Activated T-helper 1 cell treated with Interleukin-2 at 50 U/mL for 16 hours (primary cell): ENCODE measurements around the gene BMPR1A.
"Not testable (repeated sequence)": the region's sequence is repeated elsewhere in the genome, so short reads cannot be mapped to it uniquely, and the experiment has no call there.

Experiments used
- DNase-seq: peaks from one replicate; pipeline ENCODE4 v3.0.0-alpha.2; 2020; ENCODE audit warnings: low read depth

Gene BMPR1A

DNA sequence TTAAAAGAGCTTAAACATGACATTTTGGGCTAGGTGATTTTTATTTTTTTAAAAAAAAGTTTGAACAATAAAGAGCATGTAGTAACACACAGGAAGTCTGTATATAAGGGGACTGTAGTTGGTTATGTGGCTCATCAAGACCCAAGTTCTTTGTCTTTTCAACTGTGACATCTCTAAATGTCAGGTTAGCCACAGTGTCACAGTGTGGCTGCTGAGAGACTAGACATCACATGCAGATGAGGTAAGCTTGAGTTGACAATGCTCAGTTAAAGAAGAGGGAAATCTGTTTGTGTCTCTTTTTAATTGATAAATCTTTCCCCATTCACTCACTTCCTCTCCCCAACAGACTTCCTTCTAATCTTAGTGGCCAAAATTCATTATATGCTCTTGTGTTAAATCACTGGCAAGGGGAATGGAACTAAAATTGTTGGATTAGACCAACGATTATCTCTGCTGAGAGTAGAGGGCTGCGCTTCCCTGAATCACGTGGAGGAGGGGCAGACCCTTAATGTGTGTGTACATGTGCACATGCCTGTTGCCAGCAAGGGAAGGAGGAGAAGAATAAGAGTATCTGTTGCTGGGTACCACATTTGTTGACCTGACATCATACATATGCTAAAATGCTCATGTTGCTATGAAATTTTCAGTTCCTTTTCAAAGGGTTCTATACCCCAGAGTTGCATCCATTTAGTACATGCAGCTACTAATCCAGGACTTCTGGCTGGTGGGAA is 122.7 kb downstream of the BMPR1A start:
- no peak for DNase-seq

- no peak for DNase-seq
Observed at GRCh38 chr10:86880971-86881370, 124.6 kb downstream of the BMPR1A start.

DNA sequence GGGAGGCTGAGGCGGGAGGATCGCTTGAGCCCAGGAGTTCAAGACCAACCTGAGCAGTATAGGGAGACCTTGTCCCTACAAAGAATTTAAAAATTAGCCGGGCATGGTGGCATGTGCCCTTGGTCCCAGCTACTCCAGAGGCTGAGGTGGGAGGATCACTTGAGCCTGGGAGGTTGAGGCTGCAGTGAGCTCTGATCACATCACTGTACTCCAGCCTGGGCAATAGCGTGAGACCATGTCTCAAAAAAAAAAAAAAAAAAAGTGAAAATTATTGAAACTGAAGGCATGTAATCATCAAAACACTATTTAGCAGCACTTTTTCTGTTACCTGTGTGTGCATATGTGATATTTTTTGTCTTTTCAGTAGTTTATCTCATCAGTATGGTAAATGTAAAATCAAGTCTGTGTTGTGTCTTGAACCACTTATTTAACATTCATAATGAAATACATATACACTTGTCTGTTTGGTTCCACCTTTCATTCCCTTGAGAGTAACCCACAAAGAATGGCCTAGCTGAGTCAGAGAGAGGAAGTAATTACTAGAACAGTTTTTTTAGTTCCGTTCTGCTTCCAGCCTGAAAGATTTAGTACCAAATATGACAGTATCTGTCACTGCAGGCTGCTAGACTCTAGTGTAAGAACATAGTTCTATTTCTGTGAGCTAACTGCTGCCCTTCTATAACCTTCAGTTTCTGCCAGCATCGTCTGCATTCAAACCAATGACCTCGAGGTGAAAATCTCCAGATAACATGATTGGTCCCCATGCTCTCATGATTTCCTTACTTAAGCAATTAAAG is 132.4 kb downstream of the BMPR1A start:
- DNase-seq: no peak

- DNase-seq: no peak
Observed at GRCh38 chr10:86889997-86890396, 133.6 kb downstream of the BMPR1A start.

DNA sequence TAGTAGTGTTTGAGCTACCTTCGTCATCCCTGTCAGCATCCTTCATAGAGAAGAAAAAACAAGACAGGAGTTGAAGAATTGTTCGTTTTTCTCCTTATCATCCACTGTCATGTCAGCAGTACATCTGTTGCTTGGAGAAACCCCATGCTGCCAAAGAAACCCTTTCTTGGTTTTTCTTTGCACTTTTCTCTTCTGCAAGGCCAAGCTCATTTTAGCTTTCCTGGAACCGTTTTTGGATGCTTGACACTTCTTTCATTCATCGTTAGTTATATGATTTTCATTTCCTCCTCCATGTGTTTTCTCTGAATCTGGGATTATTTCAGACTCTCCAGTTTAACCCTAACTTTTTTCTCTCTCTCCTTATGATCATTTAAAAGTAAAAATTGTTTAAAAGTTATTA is 142.1 kb downstream of the BMPR1A start:
- no peak for DNase-seq

DNA sequence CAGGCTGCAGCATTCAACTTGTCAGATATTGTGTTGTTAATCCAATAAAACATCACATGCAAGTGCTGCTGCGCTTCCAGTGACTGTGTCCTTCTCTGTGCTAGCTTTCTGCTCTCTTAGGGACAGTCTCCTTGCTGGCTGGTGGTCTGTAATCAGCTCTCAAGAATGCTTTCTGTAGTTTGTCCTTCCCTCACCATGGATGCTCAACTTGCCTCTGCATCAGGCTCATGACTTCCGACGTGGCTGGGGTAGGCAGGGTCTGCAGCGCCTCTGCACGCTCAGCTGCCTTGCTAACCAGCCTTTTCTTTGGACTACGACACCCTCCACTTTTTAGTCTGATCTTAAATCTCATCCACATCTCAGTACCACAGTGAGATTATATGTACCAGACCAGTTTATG is 142.7 kb downstream of the BMPR1A start:
- no peak for DNase-seq

DNA sequence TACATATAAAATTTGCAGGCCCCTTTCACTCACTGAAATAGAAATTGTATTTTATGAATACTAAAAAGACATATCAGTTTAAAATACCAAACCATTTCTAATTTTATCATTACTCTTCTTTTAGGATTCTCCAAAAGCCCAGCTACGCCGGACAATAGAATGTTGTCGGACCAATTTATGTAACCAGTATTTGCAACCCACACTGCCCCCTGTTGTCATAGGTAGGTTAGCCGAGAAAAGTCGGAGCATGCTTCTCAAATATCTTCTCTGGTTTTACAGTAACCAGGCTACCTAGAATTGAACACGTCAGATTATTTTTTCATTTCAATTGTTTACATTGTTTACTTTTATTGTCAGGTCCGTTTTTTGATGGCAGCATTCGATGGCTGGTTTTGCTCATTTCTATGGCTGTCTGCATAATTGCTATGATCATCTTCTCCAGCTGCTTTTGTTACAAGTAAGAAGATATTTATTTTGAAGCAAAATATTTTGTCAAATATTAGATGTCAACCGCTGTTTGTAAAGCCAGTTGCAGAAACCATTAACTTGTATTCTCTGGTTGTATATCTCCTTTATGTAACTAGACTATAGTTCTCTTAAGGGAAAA is 143.4 kb downstream of the BMPR1A start:
- DNase-seq: no peak

DNA sequence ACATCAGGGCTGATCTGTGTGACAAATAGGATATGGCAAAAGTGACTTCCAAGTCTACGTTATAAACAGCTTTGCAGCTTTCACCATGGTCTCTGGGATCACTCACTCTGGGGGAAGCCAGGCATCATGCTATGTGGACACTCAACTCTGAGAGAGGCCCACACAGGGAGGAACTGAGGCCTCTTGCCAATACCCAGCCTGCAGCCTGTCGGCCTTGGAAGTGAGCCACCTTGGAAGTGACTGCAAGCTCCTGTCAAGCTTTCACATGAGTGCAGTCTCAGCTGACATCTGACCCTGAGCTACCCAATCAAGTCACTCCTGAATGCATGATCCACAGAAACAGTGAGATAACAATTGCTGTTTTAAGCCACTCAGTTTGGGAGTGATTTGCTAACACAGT is 144.5 kb downstream of the BMPR1A start:
- no peak for DNase-seq

DNA sequence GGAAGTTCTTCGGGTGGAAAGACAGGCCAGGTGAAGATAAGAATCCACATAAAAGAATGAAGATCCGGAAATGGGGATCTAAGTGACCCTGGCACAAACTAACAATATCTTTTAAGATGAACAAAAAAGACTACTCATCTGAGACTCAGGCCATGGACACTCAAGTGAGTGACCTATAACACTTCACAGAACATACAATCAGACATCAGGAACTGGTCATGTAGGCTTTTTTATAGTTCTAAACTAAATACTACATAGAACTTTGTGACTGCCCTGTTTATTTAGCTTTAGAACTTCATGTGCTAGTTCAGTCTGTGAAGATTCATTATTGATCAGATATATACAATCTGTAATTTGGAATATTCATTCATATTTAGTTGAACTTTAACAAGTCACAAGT is 148.2 kb downstream of the BMPR1A start:
- DNase-seq: no peak

GRCh38 chr10:86905429-86905828 is 149.0 kb downstream of the BMPR1A start:
- no peak for DNase-seq

- no peak for DNase-seq
Observed at GRCh38 chr10:86914734-86915133, 158.3 kb downstream of the BMPR1A start.

DNA sequence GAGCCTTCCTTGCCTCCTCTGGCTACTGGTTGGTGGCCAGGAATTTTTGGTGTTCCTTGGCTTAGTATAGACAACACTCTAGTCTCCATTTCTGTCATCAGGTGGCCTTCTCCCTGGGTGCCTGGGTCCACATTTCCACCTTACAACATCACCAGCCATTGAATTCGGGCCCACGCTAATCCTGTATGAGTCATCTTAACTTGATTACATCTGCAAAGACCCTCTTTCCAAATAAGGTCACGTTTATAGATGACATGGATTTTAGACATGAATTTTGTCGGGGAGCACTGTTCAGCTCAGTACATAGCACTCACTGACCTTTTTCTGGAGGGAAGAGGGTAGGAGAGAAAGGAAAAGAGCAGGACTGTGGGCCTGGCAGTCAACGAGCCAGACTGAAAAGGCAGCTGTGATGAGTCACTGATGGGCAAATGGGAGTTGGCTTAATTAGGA is 161.6 kb downstream of the BMPR1A start:
- DNase-seq: no peak

DNA sequence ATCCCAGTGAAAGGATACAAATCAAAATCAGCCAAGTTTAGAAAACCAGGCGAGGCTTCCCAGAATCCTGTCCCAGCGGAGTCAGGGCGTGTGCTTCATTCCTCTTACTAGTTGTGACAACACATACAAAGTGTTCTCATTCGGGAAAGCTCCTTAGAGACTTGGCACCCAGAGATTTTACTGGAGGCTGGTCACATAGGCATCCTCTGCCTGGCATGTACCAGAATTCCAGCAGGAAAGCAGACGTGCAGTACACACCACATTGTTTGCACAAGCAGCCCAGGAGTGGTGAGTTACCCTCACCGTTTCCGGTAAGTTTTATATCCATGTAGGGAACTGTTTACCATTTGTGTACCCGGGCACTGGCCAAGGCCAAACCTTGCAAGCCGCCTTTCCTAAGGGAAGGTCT is 166.1 kb downstream of the BMPR1A start:
- DNase-seq: no peak

- no peak for DNase-seq
Observed at GRCh38 chr10:86929468-86930380, 173.3 kb downstream of the BMPR1A start.

- DNase-seq: no peak
Observed at GRCh38 chr10:86931872-86932271, 175.5 kb downstream of the BMPR1A start.

DNA sequence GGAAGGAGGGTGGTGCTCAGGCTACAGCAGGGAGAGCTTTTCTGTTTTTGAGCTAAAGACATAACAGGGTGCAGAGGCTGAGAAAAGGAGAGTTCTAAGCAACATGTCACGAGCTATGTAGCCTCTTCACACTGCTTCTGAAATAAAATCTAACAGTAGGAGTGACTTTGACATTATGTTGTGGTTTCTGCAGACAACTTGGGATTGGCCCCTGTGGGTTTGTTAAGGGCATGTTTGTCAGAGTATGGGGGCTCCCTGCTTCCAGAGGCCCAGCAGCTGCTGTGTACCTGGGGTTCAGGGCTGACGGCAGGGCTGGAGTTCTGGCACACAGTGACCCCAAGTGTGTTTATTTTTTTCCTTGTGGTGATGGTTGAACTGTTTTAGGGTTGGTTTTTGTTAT is 176.3 kb downstream of the BMPR1A start:
- no peak for DNase-seq

- not testable (repeated sequence) for DNase-seq
Observed at GRCh38 chr10:86934162-86934711, 177.8 kb downstream of the BMPR1A start.

DNA sequence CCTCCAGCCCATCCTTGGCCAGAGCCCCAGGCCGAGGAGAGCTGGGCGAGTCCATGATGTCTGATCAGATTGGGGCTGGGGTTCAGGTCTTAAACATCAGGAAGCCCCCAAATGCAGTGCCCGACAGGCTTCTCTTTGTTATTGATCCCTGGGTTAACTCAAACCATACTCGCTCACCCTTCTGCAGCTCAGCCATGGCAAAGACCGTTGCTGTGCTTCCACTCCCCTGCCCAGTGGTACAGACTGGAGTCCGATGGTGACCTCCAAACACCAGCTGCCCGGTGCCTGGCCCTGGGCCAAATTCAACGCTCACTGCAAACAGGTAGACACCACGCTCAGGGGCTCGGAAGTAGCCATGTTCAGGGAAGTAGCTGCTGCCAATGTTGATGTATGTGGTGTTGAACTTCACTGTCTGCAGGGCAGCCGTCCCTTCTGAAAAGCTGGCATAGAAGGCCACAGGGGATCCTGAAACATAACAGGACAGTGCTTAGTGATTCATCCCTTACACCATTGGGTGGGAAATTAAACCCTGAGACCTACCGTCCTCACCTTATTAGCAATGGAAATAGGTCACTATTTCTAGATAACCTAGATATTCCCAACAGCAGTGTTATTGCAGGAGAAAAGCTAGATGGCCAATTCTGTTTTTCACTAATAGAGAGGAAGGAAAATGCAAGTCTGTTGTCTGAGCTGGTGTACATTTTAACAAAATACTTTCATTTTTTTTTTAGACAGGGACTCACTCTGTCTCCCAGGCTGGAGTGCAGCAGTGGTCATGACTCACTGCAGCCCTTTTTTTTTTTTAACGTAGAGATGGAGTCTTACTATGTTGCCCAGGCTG is 180.5 kb downstream of the BMPR1A start:
- no peak for DNase-seq

GRCh38 chr10:86937502-86938154 is 181.2 kb downstream of the BMPR1A start:
- no peak for DNase-seq

- DNase-seq: no peak
Observed at GRCh38 chr10:86938260-86938659, 181.8 kb downstream of the BMPR1A start.
